ENCODE measurements around the gene ZNF879.

Gene ZNF879

GRCh38 chr5:179061025-179061424, 37.4 kb downstream of the ZNF879 start:
- Histone ChIP-seq H3K4me3 (ENCODE audit: low read depth, low read length) (peak overlapping the region; percentile 57), H3K27ac (ENCODE audit: extremely low read depth, low read depth, low read length) (no peak overlapping the region), H3K36me3 (ENCODE audit: control insufficient read depth in 2 of 2, insufficient read depth in 1 of 2, low read length in 2 of 2) (no peaks in the 10 kb centered on the region; a peak in 1 of 3 replicates), H3K9me3 (ENCODE audit: control insufficient read depth, insufficient read depth, low read depth, low read length) (peaks cover 4% of the 10 kb centered on the region), H3K4me1 (ENCODE audit: control insufficient read depth, insufficient read depth, low read length) (peaks cover 3% of the 10 kb centered on the region; the same call in 1 of the 2 replicates)
- TF ChIP-seq ZNF266 (tag by site-specific recombination; IDR thresholded peaks at IDR 0.05; ENCODE audit: low read depth): no peak
- TF ChIP-seq ZNF2 (tag by site-specific recombination; IDR thresholded peaks at IDR 0.05): no peak
- TF ChIP-seq GLIS2 (tag by site-specific recombination; IDR thresholded peaks at IDR 0.05): no peak
- no peak for TF ChIP-seq AEBP2 (tag by site-specific recombination; IDR thresholded peaks at IDR 0.05; ENCODE audit: borderline replicate concordance)
- no peak for TF ChIP-seq ZNF518A (tag by site-specific recombination; conservative IDR thresholded peaks at IDR 0.05; ENCODE audit: low read depth)
- no peak for TF ChIP-seq ZNF404 (tag by site-specific recombination; IDR thresholded peaks at IDR 0.05)
- no peak for TF ChIP-seq ZNF223 (tag by site-specific recombination; IDR thresholded peaks at IDR 0.05)
- TF ChIP-seq ZNF549 (tag by site-specific recombination; IDR thresholded peaks at IDR 0.05): no peak
- no peak for TF ChIP-seq WT1 (tag by site-specific recombination; IDR thresholded peaks at IDR 0.05)
- TF ChIP-seq ZNF26 (tag by site-specific recombination; IDR thresholded peaks at IDR 0.05): no peak
- TF ChIP-seq ZNF10 (tag by site-specific recombination; IDR thresholded peaks at IDR 0.05): no peak
- no peak for TF ChIP-seq ZNF221 (tag by site-specific recombination; IDR thresholded peaks at IDR 0.05; ENCODE audit: borderline replicate concordance)
- ChIA-PET CTCF (interaction anchor here (0.7 kb wide), 1 partner anchor 330 kb away, joined by 4 read pairs; no protein-coding TSS in a partner anchor), POLR2A (interaction anchor here (1.3 to 1.5 kb wide), 3 partner anchors 12 to 490 kb away, joined by 3 to 7 read pairs (median 5); partner anchors contain the start of genes RUFY1 and ZNF354A)

GRCh38 chr5:179065703-179066102, 42.1 kb downstream of the ZNF879 start:
- no peaks in the 10 kb centered on the region; the same call in none of the 2 replicates for H3K9me3 ChIP-seq (ENCODE audit: control insufficient read depth, insufficient read depth, low read depth, low read length)
- POLR2A ChIA-PET: no interaction called here

More at GRCh38 chr5:179065703-179066102, 42.1 kb downstream of the ZNF879 start:
- H3K36me3 ChIP-seq (ENCODE audit: control insufficient read depth in 2 of 2, insufficient read depth in 1 of 2, low read length in 2 of 2): no peaks in the 10 kb centered on the region; a peak in 1 of 3 replicates
- no peak for TF ChIP-seq ZNF639 (tag by site-specific recombination; IDR thresholded peaks at IDR 0.05)
- TF ChIP-seq ZSCAN16 (tag by site-specific recombination; IDR thresholded peaks at IDR 0.05): no peak
- TF ChIP-seq ZSCAN4 (tag by site-specific recombination; IDR thresholded peaks at IDR 0.05): no peak
- no peak for TF ChIP-seq ZBTB11 (tag by site-specific recombination; conservative IDR thresholded peaks at IDR 0.05; ENCODE audit: low read depth)
- no peak for TF ChIP-seq ZNF488 (tag by site-specific recombination; IDR thresholded peaks at IDR 0.05)
- no peak for TF ChIP-seq ZNF223 (tag by site-specific recombination; IDR thresholded peaks at IDR 0.05)
- no peak for TF ChIP-seq ZNF302 (tag by site-specific recombination; IDR thresholded peaks at IDR 0.05; ENCODE audit: low read depth)
- CTCF ChIA-PET: interaction anchor here (0.6 kb wide), 1 partner anchor 1569 kb away, joined by 3 read pairs; no protein-coding TSS in a partner anchor
- no peaks in the 10 kb centered on the region for H3K4me1 ChIP-seq (ENCODE audit: control insufficient read depth, insufficient read depth, low read length)
- no peak overlapping the region for H3K27ac ChIP-seq (ENCODE audit: extremely low read depth, low read depth, low read length)
- H3K4me3 ChIP-seq (ENCODE audit: low read depth, low read length): no peak overlapping the region

Measured in HEK293 (cell line).